ENCODE measurements around the gene ARID1B.

ARID1B gene

GRCh38 chr6:156857573-156857972 is 80.4 kb downstream of the ARID1B start:
- Histone ChIP-seq H3K4me3 (ENCODE audit: low read depth, low read length, poor library complexity, severe bottlenecking) (no peak overlapping the region), H3K79me2 (ENCODE audit: insufficient read depth, low read length) (peaks cover 97% of the 10 kb centered on the region), H3K27ac (ENCODE audit: low read depth, low read length, poor library complexity, severe bottlenecking) (peak overlapping the region; percentile 32), H3F3A (ENCODE audit: insufficient read depth, low read length) (no peaks in the 10 kb centered on the region), H3K9me2 (ENCODE audit: low read depth, low read length) (no peaks in the 10 kb centered on the region), H3K9me3 (ENCODE audit: low read length) (no peaks in the 10 kb centered on the region), H3K4me1 (ENCODE audit: insufficient read depth, low read length, severe bottlenecking) (peaks cover 62% of the 10 kb centered on the region), H3K9ac (ENCODE audit: low read length) (no peak overlapping the region), H3K27me3 (ENCODE audit: insufficient read depth, low read length) (no peaks in the 10 kb centered on the region), H3K36me3 (ENCODE audit: insufficient read depth, low read length) (no peaks in the 10 kb centered on the region), H4K20me1 (ENCODE audit: insufficient read depth, low read length) (no peaks in the 10 kb centered on the region), H2AFZ (ENCODE audit: low read length) (no peak overlapping the region), H3K4me2 (ENCODE audit: low read length) (no peak overlapping the region)
- TF ChIP-seq CTCF (IDR thresholded peaks at IDR 0.05; ENCODE audit: low read length): no peak

GRCh38 chr6:156859686-156860085 is 82.5 kb downstream of the ARID1B start:
- no peak overlapping the region for H3K4me2 ChIP-seq (ENCODE audit: low read length)
- 0 out of 2 replicates have a peak, but pooled peaks cover 4% of the 10 kb centered on the region for H4K20me1 ChIP-seq (ENCODE audit: insufficient read depth, low read length)
- no peaks in the 10 kb centered on the region for H3K9me3 ChIP-seq (ENCODE audit: low read length)
- H3K4me1 ChIP-seq (ENCODE audit: insufficient read depth, low read length, severe bottlenecking): peaks cover 72% of the 10 kb centered on the region
- no peaks in the 10 kb centered on the region for H3K9me2 ChIP-seq (ENCODE audit: low read depth, low read length)
- no peaks in the 10 kb centered on the region for H3K36me3 ChIP-seq (ENCODE audit: insufficient read depth, low read length)
- no peaks in the 10 kb centered on the region for H3F3A ChIP-seq (ENCODE audit: insufficient read depth, low read length)
- H3K4me3 ChIP-seq (ENCODE audit: low read depth, low read length, poor library complexity, severe bottlenecking): no peak overlapping the region
- H3K27ac ChIP-seq (ENCODE audit: low read depth, low read length, poor library complexity, severe bottlenecking): no peak overlapping the region
- H3K79me2 ChIP-seq (ENCODE audit: insufficient read depth, low read length): peaks cover 96% of the 10 kb centered on the region
- no peak for TF ChIP-seq CTCF (IDR thresholded peaks at IDR 0.05; ENCODE audit: low read length)
- no peak for TF ChIP-seq EZH2 (IDR thresholded peaks at IDR 0.05; ENCODE audit: borderline replicate concordance, low read length)
- H3K27me3 ChIP-seq (ENCODE audit: insufficient read depth, low read length): no peaks in the 10 kb centered on the region
- no peak overlapping the region for H2AFZ ChIP-seq (ENCODE audit: low read length)
- H3K9ac ChIP-seq (ENCODE audit: low read length): no peak overlapping the region

- Histone ChIP-seq H3K27ac (ENCODE audit: low read depth, low read length, poor library complexity, severe bottlenecking) (peak overlapping the region; percentile 69), H4K20me1 (ENCODE audit: insufficient read depth, low read length) (0 out of 2 replicates have a peak, but pooled peaks cover 4% of the 10 kb centered on the region)
Measured at GRCh38 chr6:156862711-156863110, 85.5 kb downstream of the ARID1B start.

More at GRCh38 chr6:156862711-156863110, 85.5 kb downstream of the ARID1B start:
- Histone ChIP-seq H3K27me3 (ENCODE audit: insufficient read depth, low read length) (no peaks in the 10 kb centered on the region), H2AFZ (ENCODE audit: low read length) (no peak overlapping the region), H3K9ac (ENCODE audit: low read length) (no peak overlapping the region), H3K4me1 (ENCODE audit: insufficient read depth, low read length, severe bottlenecking) (peaks cover 74% of the 10 kb centered on the region), H3K4me3 (ENCODE audit: low read depth, low read length, poor library complexity, severe bottlenecking) (no peak overlapping the region), H3K79me2 (ENCODE audit: insufficient read depth, low read length) (peaks cover 96% of the 10 kb centered on the region), H3K4me2 (ENCODE audit: low read length) (no peak overlapping the region), H3F3A (ENCODE audit: insufficient read depth, low read length) (no peaks in the 10 kb centered on the region), H3K9me3 (ENCODE audit: low read length) (no peaks in the 10 kb centered on the region), H3K9me2 (ENCODE audit: low read depth, low read length) (no peaks in the 10 kb centered on the region), H3K36me3 (ENCODE audit: insufficient read depth, low read length) (no peaks in the 10 kb centered on the region)
- TF ChIP-seq EZH2 (IDR thresholded peaks at IDR 0.05; ENCODE audit: borderline replicate concordance, low read length) (no peak), CTCF (IDR thresholded peaks at IDR 0.05; ENCODE audit: low read length) (no peak)

Data from OCI-LY1 (cell line).